ENCODE measurements around the gene AGR2. TPM values are rescaled to one million over a fixed set of nuclear protein-coding genes. Genes with fewer than 3 reads are reported as not detected.

Gene AGR2
- total RNA-seq, 1 donor from 2014 or later = 93.0 TPM

- Histone ChIP-seq H3K27ac (no peak overlapping the region), H3K4me1 (no peaks in the 10 kb centered on the region), H3K9me3 (no peaks in the 10 kb centered on the region), H3K4me3 (no peak overlapping the region), H3K27me3 (ENCODE audit: low read depth) (no peaks in the 10 kb centered on the region), H3K36me3 (no peaks in the 10 kb centered on the region)
- DNase-seq = no peak
- intact Hi-C loops (cut with DNase I) = no loop called here
- no peak for ATAC-seq
- TF ChIP-seq CTCF (IDR thresholded peaks at IDR 0.05) = no peak
Observed at GRCh38 chr7:16839646-16840045, 34.8 kb upstream of the AGR2 start.

GRCh38 chr7:16838891-16839290, 34.1 kb upstream of the AGR2 start:
- H3K9me3 ChIP-seq = no peaks in the 10 kb centered on the region
- DNase-seq (no peak), ATAC-seq (no peak)
- H3K36me3 ChIP-seq = no peaks in the 10 kb centered on the region
- no peaks in the 10 kb centered on the region for H3K27me3 ChIP-seq (ENCODE audit: low read depth)
- no peak overlapping the region for H3K27ac ChIP-seq
- intact Hi-C loops (cut with DNase I) = no loop called here
- no peaks in the 10 kb centered on the region for H3K4me1 ChIP-seq
- H3K4me3 ChIP-seq = no peak overlapping the region
- no peak for TF ChIP-seq CTCF (IDR thresholded peaks at IDR 0.05)

GRCh38 chr7:16838386-16838785, 33.6 kb upstream of the AGR2 start:
- H3K9me3 ChIP-seq = no peaks in the 10 kb centered on the region
- H3K27me3 ChIP-seq (ENCODE audit: low read depth) = no peaks in the 10 kb centered on the region
- no peaks in the 10 kb centered on the region for H3K36me3 ChIP-seq
- no peak overlapping the region for H3K27ac ChIP-seq
- ATAC-seq (no peak), DNase-seq (no peak)
- no peak for TF ChIP-seq CTCF (IDR thresholded peaks at IDR 0.05)
- H3K4me3 ChIP-seq = no peak overlapping the region
- no peaks in the 10 kb centered on the region for H3K4me1 ChIP-seq
- intact Hi-C loops (cut with DNase I) = no loop called here

DNA sequence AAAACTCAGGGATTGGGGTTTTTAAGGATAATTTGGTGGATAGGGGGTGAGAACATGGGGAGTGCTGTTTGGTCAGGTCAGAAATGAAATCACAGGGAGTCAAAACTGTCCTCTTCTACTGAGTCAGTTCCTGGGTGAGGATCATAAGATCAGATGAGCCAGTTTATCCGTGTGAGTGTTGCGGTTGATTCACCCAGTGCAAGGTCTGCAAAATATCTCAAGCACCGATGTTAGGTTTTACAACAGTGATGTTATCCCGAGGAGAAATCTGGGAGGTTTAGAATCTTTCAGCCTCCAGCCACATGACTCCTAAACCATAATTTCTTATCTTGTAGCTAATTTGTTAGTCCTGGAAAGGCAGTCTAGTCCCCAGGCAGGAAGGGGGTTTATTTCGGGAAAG, 31.7 kb upstream of the AGR2 start:
- H3K27me3 ChIP-seq (ENCODE audit: low read depth) = no peaks in the 10 kb centered on the region
- no peak overlapping the region for H3K27ac ChIP-seq
- H3K4me3 ChIP-seq = no peak overlapping the region
- H3K4me1 ChIP-seq = no peaks in the 10 kb centered on the region
- no peak for DNase-seq
- ATAC-seq = no peak
- intact Hi-C loops (cut with DNase I) = no loop called here
- TF ChIP-seq CTCF (IDR thresholded peaks at IDR 0.05) = no peak
- no peaks in the 10 kb centered on the region for H3K9me3 ChIP-seq
- no peaks in the 10 kb centered on the region for H3K36me3 ChIP-seq

DNA sequence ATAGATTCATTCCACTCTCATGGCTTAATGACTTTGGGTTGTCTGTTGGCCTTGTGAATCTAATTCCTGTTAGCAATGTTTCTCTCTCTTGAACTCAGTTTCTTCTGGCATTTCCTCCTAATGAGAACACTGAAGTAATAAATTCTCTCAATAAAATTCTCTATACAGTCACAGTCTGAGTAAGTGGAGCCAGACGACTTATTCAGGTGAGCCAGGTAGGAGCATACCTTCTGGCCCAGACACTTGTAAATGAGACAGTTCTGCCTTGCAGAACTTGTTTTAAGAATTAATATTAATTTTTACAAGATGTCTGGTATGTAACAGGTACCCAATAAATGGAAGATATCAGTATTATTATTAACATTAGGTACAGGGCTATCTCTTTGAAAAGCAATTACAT, 28.6 kb upstream of the AGR2 start:
- no peaks in the 10 kb centered on the region for H3K36me3 ChIP-seq
- H3K27me3 ChIP-seq (ENCODE audit: low read depth) = no peaks in the 10 kb centered on the region
- DNase-seq = no peak
- no peaks in the 10 kb centered on the region for H3K9me3 ChIP-seq
- intact Hi-C loops (cut with DNase I) = no loop called here
- no peak overlapping the region for H3K27ac ChIP-seq
- no peak overlapping the region for H3K4me3 ChIP-seq
- ATAC-seq = no peak
- H3K4me1 ChIP-seq = no peaks in the 10 kb centered on the region
- no peak for TF ChIP-seq CTCF (IDR thresholded peaks at IDR 0.05)

GRCh38 chr7:16826060-16826459, 21.3 kb upstream of the AGR2 start:
- no peaks in the 10 kb centered on the region for H3K36me3 ChIP-seq
- DNase-seq (no peak), ATAC-seq (no peak)
- no peak overlapping the region for H3K27ac ChIP-seq
- H3K4me3 ChIP-seq = no peak overlapping the region
- TF ChIP-seq CTCF (IDR thresholded peaks at IDR 0.05) = no peak
- H3K4me1 ChIP-seq = no peaks in the 10 kb centered on the region
- intact Hi-C loops (cut with DNase I) = no loop called here
- H3K27me3 ChIP-seq (ENCODE audit: low read depth) = no peaks in the 10 kb centered on the region
- no peaks in the 10 kb centered on the region for H3K9me3 ChIP-seq

Measured in lower lobe of right lung (tissue), 2 donors.